Measurements from ENCODE around the gene AJM1. TPM values are rescaled to one million over a fixed set of nuclear protein-coding genes. Genes with fewer than 3 reads are reported as not detected.

The AJM1 gene
- total RNA-seq, 1 experiment from 2014 or later = 7.1 TPM

GRCh38 chr9:136831720-136832104 lies 10.6 kb upstream of the AJM1 start:
- no peaks in the 10 kb centered on the region for H3K4me1 ChIP-seq (ENCODE audit: control insufficient read depth in 1 of 2, insufficient read depth in 2 of 2, low read length in 2 of 2)
- DNase-seq (ENCODE audit: low read depth, low spot score) = no peak
- no peak overlapping the region for H2AFZ ChIP-seq (ENCODE audit: low read depth, low read length, poor library complexity, severe bottlenecking)
- H3K79me2 ChIP-seq (ENCODE audit: insufficient read depth, low read length) = no peaks in the 10 kb centered on the region
- H3K27me3 ChIP-seq (ENCODE audit: insufficient read depth, low read length) = no peaks in the 10 kb centered on the region
- BruUV-seq (replicated peaks) = no TSS peak
- RAD21 ChIA-PET (ENCODE audit: low non-redundant PET in 1 of 2, low total read pairs in 2 of 2, uncharacterized antibody in 2 of 2, unreplicated experiment in 2 of 2) = no interaction called here
- no peak for ATAC-seq
- H3K4me3 ChIP-seq (replicated peaks in 1 of 2; ENCODE audit: low read depth in 1 of 2, low read length in 2 of 2) = no peak overlapping the region
- H3K9ac ChIP-seq (ENCODE audit: low read length) = no peak overlapping the region
- CTCF ChIA-PET = no interaction called here
- H3K9me3 ChIP-seq (ENCODE audit: control insufficient read depth in 1 of 2, insufficient read depth in 1 of 2, low read depth in 1 of 2, low read length in 2 of 2) = no peaks in the 10 kb centered on the region
- no peaks in the 10 kb centered on the region for H3K9me2 ChIP-seq (ENCODE audit: insufficient read depth)
- H3K36me3 ChIP-seq (ENCODE audit: control insufficient read depth in 1 of 2, insufficient read depth in 2 of 2, low read length in 2 of 2) = peaks cover 3 to 13% of the 10 kb centered on the region in 2 experiments
- no peaks in the 10 kb centered on the region for H4K20me1 ChIP-seq (ENCODE audit: insufficient read depth)
- intact Hi-C loops (cut with micrococcal nuclease) = no loop called here
- POLR2A ChIA-PET = no interaction called here
- H3K4me2 ChIP-seq (ENCODE audit: low read length) = no peak overlapping the region
- TF ChIP-seq MAX (IDR thresholded peaks at IDR 0.05) (no peak), EZH2phosphoT487 (IDR thresholded peaks at IDR 0.05; ENCODE audit: borderline replicate concordance) (no peak), RAD21 (IDR thresholded peaks at IDR 0.05; ENCODE audit: low read depth) (no peak), CTCF (IDR thresholded peaks at IDR 0.05 in 2 of 3, conservative IDR thresholded peaks at IDR 0.05 in 1 of 3; ENCODE audit: borderline replicate concordance in 1 of 3, insufficient read depth in 1 of 3, low read depth in 2 of 3, low read length in 2 of 3) (no peak), REST (IDR thresholded peaks at IDR 0.05; ENCODE audit: low read depth) (no peak), JUND (IDR thresholded peaks at IDR 0.05) (no peak), CEBPB (IDR thresholded peaks at IDR 0.05; ENCODE audit: low read depth) (no peak), EGR1 (IDR thresholded peaks at IDR 0.05; ENCODE audit: low read depth) (no peak), POLR2AphosphoS5 (IDR thresholded peaks at IDR 0.05; ENCODE audit: low read depth, low read length) (no peak), ZNF274 (IDR thresholded peaks at IDR 0.05; ENCODE audit: low read depth, low read length) (no peak), ATF3 (IDR thresholded peaks at IDR 0.05) (no peak), CBX3 (IDR thresholded peaks at IDR 0.05; ENCODE audit: low read depth) (no peak), ZBTB33 (IDR thresholded peaks at IDR 0.05; ENCODE audit: extremely low read depth, insufficient replicate concordance, low read length) (no peak), EZH2 (IDR thresholded peaks at IDR 0.05) (no peak), FOSL1 (IDR thresholded peaks at IDR 0.05; ENCODE audit: low read depth) (no peak), POLR2A (IDR thresholded peaks at IDR 0.05; ENCODE audit: borderline replicate concordance, extremely low read depth, insufficient read depth, insufficient read length) (no peak), ELF1 (IDR thresholded peaks at IDR 0.05; ENCODE audit: borderline replicate concordance, low read depth) (no peak), TCF7L2 (IDR thresholded peaks at IDR 0.05; ENCODE audit: borderline replicate concordance, extremely low read depth, insufficient read depth, insufficient read length) (no peak)
- H3K27ac ChIP-seq (ENCODE audit: low read depth, low read length) = no peak overlapping the region
